ENCODE data around the gene TMEM53. TPM values are rescaled to one million over a fixed set of nuclear protein-coding genes. Genes with fewer than 3 reads are reported as not detected.

The TMEM53 gene
- total RNA-seq, 1 donor from 2014 or later, result 11.5 TPM

DNA sequence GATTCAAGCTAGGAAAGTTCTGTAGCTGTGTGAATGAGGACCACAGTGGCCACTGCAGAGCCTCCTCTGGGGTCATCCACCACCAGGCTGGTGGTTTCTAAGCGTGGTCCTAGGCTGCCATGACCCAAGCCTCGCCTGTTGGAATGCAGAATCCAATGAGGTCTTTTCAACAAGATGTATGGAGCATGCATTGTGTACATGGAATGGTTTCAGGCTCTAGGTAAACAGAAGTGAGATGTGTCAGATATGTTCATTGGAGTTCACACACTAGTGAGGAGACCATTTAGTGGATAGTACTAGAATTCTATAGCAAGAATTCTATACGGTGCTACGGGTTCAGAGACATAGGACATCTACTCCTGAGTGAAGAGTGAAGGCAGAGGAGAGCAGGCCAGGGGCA lies 46.0 kb upstream of the TMEM53 start:
- TF ChIP-seq, protein P1, sequence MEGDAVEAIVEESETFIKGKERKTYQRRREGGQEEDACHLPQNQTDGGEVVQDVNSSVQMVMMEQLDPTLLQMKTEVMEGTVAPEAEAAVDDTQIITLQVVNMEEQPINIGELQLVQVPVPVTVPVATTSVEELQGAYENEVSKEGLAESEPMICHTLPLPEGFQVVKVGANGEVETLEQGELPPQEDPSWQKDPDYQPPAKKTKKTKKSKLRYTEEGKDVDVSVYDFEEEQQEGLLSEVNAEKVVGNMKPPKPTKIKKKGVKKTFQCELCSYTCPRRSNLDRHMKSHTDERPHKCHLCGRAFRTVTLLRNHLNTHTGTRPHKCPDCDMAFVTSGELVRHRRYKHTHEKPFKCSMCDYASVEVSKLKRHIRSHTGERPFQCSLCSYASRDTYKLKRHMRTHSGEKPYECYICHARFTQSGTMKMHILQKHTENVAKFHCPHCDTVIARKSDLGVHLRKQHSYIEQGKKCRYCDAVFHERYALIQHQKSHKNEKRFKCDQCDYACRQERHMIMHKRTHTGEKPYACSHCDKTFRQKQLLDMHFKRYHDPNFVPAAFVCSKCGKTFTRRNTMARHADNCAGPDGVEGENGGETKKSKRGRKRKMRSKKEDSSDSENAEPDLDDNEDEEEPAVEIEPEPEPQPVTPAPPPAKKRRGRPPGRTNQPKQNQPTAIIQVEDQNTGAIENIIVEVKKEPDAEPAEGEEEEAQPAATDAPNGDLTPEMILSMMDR (IDR thresholded peaks at IDR 0.05; ENCODE audit: borderline replicate concordance), result no peak
- Histone ChIP-seq H3K27ac (replicated peaks) (no peak overlapping the region), H3K9me3 (replicated peaks) (no peaks in the 10 kb centered on the region), H3K27me3 (ENCODE audit: low read depth) (peaks cover 17% of the 10 kb centered on the region), H3K36me3 (no peaks in the 10 kb centered on the region), H3K4me1 (no peaks in the 10 kb centered on the region), H3K4me3 (no peak overlapping the region)
- intact Hi-C loops (cut with micrococcal nuclease), result no loop called here
- no peak for DNase-seq

DNA sequence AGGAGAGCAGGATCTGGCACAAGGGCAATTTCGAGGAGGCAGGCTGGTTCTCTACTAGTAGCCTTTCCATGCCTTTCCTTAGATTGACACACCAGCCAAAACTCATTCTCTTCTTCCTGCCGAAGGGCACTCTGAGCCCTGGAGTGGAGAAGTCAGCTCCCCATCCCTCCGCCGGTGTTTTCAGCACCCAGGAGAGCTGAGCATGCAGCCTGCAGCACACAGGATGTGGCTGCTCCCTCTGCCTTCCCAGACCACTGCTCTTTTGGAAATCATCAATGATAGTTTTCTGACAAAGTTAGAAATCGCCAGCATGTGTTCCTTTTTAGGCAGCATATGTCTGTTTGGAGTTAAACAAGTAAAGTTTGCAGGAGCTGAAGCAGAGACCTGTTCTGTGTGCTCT lies 45.0 kb upstream of the TMEM53 start:
- Histone ChIP-seq H3K27ac (replicated peaks) (no peak overlapping the region), H3K36me3 (no peaks in the 10 kb centered on the region), H3K4me3 (no peak overlapping the region), H3K9me3 (replicated peaks) (no peaks in the 10 kb centered on the region), H3K27me3 (ENCODE audit: low read depth) (peaks cover 7% of the 10 kb centered on the region), H3K4me1 (peaks cover 7% of the 10 kb centered on the region)
- no peak for DNase-seq
- TF ChIP-seq, protein P1 (IDR thresholded peaks at IDR 0.05; ENCODE audit: borderline replicate concordance), result no peak
- intact Hi-C loops (cut with micrococcal nuclease), result no loop called here

DNA sequence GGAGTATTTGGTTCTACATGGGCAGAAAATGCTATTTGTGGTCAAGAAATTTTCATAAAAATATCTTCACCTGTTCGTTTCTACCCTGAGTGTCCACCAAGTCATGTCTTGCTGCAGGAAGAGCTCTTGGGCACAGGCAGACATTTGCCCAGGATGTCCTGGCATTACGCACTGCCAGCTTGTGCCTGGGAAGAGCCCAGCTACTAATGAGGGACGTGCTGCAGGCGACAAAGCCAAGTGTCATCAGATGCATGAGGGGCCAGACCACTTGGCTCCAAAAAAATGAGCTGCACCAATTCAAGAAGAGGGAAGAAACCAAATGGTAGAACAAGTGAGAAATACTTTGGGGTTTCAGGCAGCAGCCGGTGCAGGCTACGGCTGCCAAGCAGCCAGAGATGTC lies 43.8 kb upstream of the TMEM53 start:
- TF ChIP-seq, protein P1 (IDR thresholded peaks at IDR 0.05; ENCODE audit: borderline replicate concordance), result no peak
- Histone ChIP-seq H3K4me1 (peaks cover 7% of the 10 kb centered on the region), H3K27me3 (ENCODE audit: low read depth) (no peaks in the 10 kb centered on the region), H3K9me3 (replicated peaks) (no peaks in the 10 kb centered on the region), H3K4me3 (no peak overlapping the region), H3K27ac (replicated peaks) (no peak overlapping the region), H3K36me3 (no peaks in the 10 kb centered on the region)
- intact Hi-C loops (cut with micrococcal nuclease), result no loop called here
- DNase-seq, result no peak

DNA sequence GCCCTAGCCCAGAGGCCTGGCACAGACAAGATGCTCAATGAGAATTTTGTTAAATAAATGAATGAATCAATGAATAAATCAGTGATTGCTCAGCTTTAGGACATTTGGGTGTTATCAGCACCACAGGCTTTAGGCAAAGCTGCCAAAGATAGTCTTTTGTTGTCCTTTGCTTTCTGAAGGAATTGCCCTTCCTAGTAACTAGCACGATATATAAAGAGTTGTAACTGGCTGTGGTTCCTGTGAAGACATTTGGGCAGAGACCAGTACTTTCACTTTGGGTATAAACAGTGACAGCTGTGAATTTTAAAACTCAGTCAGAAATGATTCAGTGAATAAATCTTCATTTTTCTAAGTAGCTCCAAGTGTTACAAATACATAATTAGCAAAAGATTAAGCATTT lies 43.4 kb upstream of the TMEM53 start:
- DNase-seq, result no peak
- H3K27me3 ChIP-seq (ENCODE audit: low read depth), result no peaks in the 10 kb centered on the region
- H3K27ac ChIP-seq (replicated peaks), result no peak overlapping the region
- no peaks in the 10 kb centered on the region for H3K36me3 ChIP-seq
- intact Hi-C loops (cut with micrococcal nuclease), result no loop called here
- peaks cover 7% of the 10 kb centered on the region for H3K4me1 ChIP-seq
- H3K4me3 ChIP-seq, result no peak overlapping the region
- TF ChIP-seq, protein P1 (IDR thresholded peaks at IDR 0.05; ENCODE audit: borderline replicate concordance), result no peak
- H3K9me3 ChIP-seq (replicated peaks), result no peaks in the 10 kb centered on the region

DNA sequence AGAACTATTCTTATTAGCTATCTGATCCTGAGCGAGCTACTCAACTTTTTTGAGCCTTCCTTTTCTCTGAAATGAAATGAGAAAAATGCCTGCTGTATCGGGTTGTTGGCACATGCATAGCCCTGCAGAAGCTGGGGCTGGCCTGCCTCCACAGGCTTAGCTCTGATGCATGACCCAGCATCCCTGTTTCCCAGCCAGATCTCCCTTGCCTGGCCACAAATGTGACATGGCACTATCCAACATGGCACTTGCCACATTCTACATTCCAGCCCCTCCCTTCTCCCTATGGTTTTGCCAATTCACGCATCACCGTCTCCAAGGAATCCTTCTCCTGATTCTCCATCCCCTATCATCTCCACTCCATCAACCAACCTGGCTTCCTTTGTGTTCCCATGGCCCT lies 42.9 kb upstream of the TMEM53 start:
- no peak for DNase-seq
- Histone ChIP-seq H3K4me3 (no peak overlapping the region), H3K27ac (replicated peaks) (no peak overlapping the region), H3K9me3 (replicated peaks) (no peaks in the 10 kb centered on the region), H3K27me3 (ENCODE audit: low read depth) (peaks cover 1% of the 10 kb centered on the region), H3K36me3 (no peaks in the 10 kb centered on the region), H3K4me1 (peaks cover 7% of the 10 kb centered on the region)
- intact Hi-C loops (cut with micrococcal nuclease), result no loop called here
- TF ChIP-seq, protein P1 (IDR thresholded peaks at IDR 0.05; ENCODE audit: borderline replicate concordance), result no peak

All from left ventricle myocardium inferior (tissue), 1 donor.